Muscle layer of colon (tissue), 2 donors: ENCODE results near the gene THSD8.
"Not testable (repeated sequence)": the region's sequence is repeated elsewhere in the genome, so short reads cannot be mapped to it uniquely, and the experiment has no call there.

ENCODE experiments used
- H3K27ac ChIP-seq: one replicate; pipeline ENCODE4 v1.7.0; 2013; ENCODE audit warnings: low read depth, mild to moderate bottlenecking, low read length, moderate library complexity
- H3K27me3 ChIP-seq, 2 donors: one replicate each; pipeline ENCODE4 v1.7.0; 2013; ENCODE audit warnings: low read length in 2 of 2, mild to moderate bottlenecking in 2 of 2; ENCODE audit not compliant: insufficient read depth in 2 of 2, control insufficient read depth in 1 of 2
- H3K36me3 ChIP-seq: one replicate; pipeline ENCODE4 v1.7.0; 2013; ENCODE audit warnings: mild to moderate bottlenecking, low read length; ENCODE audit not compliant: insufficient read depth
- H3K4me1 ChIP-seq: one replicate; pipeline ENCODE4 v1.7.0; 2013; ENCODE audit warnings: mild to moderate bottlenecking, low read length; ENCODE audit not compliant: insufficient read depth
- H3K4me3 ChIP-seq, 2 donors: one replicate each; pipeline ENCODE4 v1.7.0; 2013; ENCODE audit warnings: low read length in 2 of 2, low read depth in 1 of 2, mild to moderate bottlenecking in 1 of 2, moderate library complexity in 1 of 2
- H3K9ac ChIP-seq: one replicate; pipeline ENCODE4 v1.7.0; 2013; ENCODE audit warnings: low read length
- H3K9me3 ChIP-seq: one replicate; pipeline ENCODE4 v1.7.0; 2013; ENCODE audit warnings: mild to moderate bottlenecking, low read length
- donor health status: abdominal sarcoma.
- donor health status: Adenocarcinoma of cecum.

The THSD8 gene

DNA sequence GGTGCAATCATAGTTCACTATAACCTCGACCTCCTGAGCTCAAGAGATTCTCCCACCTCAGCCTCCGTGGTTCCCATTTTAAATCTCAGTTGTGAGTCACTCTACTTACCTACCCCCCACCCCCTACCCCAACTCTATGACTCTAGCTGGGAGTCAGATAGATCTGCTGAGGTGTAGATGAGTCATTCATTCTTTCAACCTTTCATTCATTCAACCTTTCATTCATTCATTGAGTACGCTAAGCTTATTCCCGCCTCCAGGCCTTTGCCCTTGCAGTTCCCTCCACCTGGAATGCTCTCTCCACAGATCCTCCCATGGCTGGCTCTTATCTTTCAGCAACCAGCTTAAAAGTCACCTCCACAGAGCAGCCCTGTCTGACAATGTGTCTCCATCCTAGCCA, 35.4 kb downstream of the THSD8 start:
- peaks cover 14% of the 10 kb centered on the region for H3K4me1 ChIP-seq
- H3K27ac ChIP-seq: no peak overlapping the region
- H3K36me3 ChIP-seq: no peaks in the 10 kb centered on the region
- no peak overlapping the region for H3K9ac ChIP-seq
- H3K4me3 ChIP-seq: no peak overlapping the region
- H3K27me3 ChIP-seq: peaks cover 83 to 92% of the 10 kb centered on the region in 2 donors
- H3K9me3 ChIP-seq: no peaks in the 10 kb centered on the region

DNA sequence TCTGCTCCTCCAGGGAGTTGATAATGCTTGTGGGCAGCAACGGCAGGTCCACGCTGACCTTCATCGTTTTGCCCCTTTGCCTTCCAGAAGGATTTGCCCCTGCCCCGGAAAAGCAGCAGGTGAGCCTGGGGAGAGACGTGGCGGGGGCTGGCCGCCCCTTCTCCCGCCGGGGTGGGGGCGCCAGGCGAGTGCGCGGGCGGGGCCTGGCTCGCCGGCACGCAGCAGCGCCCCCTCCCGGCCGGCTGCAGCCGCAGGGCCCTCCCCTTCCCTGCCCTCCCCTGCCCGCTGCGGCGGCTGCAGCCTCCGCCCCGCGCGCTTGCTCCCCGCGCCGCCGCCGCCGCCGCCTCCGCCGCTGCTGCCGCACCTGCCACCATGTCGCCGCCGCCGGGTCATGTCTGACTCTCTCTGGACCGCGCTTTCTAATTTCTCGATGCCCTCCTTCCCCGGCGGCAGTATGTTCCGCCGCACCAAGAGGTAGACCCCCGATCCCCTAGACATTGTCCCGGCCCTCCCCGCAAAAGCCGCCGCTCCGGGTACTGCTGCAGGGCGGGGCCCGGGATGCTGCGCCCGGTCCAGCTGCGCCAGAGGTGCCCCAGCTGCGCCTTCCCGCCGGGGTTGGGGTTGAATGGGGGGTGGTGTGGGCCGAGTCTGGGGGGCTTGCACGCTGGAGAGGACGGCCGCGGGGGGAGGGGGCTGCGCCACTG, 36.5 kb downstream of the THSD8 start, which contains the start of gene MAST1:
MAST1 (plus strand) TSS at position 334 of the 704 bp plus-strand sequence; CDS start at position 392, 58 bp downstream.
- H3K36me3 ChIP-seq: no peaks in the 10 kb centered on the region
- no peaks in the 10 kb centered on the region for H3K9me3 ChIP-seq
- peaks cover 79 to 92% of the 10 kb centered on the region in 2 donors for H3K27me3 ChIP-seq
- H3K9ac ChIP-seq: no peak within 1 kb of the TSS
- H3K4me1 ChIP-seq: peaks cover 9% of the 10 kb centered on the region
- no peak within 1 kb of the TSS for H3K4me3 ChIP-seq
- H3K27ac ChIP-seq: no peak within 1 kb of the TSS

DNA sequence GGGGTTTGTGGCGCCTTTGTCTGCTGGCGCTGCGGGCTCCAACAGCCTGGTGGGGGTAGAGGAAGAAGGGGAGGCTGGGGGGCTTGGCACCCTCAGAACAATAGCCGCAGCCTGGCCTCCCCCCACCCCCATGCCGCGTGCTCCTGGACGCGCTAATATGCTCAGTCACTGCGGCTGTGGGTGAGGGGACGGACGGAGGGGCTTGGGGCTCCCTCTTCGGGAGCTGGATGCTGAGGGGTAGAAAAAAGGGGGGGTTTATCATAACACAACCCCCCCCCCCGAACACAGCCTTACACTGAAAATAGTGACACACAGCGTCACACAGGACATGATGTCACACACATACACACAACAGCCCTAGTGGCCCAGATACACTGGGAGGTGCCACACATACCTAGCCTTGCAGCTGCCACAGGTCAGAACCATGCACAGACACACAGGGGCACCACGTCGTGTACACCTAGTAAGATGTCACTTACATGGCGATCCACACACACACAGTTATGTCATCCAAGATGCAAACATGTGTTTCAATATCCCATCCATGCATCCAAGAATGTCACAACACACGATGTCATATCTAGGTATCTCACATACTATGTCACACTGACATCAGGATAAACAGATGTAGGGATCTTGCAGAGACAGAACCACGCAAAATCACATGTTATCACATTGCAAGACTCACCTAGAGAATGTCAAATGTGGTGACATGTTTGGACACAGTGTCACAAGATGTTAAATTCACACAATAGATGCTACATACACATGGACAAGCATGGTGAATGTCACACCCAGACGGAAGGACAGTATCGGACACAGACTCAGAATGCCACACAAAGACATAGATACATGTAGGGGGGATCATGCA, 37.3 kb downstream of the THSD8 start:
- no peaks in the 10 kb centered on the region for H3K36me3 ChIP-seq
- H3K27ac ChIP-seq: no peak overlapping the region
- peaks cover 77 to 94% of the 10 kb centered on the region in 2 donors for H3K27me3 ChIP-seq
- H3K9ac ChIP-seq: no peak overlapping the region
- peaks cover 8% of the 10 kb centered on the region for H3K4me1 ChIP-seq
- H3K4me3 ChIP-seq: no peak overlapping the region
- no peaks in the 10 kb centered on the region for H3K9me3 ChIP-seq

DNA sequence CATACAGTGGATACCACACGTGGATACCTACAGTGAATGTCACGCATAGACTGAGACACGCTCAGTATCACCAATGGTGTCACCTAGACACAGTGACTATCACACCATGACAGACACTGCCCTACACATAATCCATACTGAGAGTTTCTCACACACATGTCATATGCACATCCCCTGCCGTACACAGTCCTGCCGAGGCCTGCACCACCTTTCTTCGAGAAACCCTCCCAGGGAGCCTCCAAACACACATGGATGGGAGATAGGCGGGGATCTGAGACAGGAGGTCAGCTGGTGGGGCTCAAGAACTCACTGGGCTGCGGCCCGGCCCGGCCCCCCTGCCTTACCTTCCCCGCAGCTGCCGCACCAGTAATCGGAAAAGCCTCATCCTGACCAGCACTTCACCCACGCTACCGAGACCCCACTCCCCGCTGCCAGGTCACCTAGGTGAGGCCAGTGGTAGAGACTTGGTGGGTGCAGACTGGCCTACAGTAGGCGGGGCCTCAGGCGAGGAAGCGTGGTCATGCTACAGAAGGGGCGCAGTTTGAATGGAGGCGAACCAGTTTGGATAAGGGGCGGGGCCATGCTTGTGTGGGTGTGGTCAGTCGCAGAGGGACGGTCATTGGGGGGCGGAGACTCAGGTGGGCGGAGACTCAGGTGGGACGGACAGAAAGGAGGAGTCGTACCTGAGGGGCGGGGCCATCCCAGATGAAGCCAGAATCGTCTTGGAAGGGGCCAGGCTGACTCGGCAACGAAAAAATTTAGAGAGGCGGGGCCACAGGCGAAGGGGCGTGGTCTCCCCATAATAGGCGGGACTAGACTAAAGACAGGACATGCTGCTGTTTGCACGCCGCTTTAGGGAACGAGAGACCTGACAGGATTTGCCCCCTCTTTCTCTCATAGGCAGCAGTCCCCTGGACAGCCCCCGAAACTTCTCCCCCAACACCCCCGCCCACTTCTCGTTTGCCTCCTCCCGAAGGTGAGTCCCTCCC, 38.5 kb downstream of the THSD8 start:
- H3K27ac ChIP-seq: no peak overlapping the region
- H3K4me3 ChIP-seq: no peak overlapping the region
- H3K4me1 ChIP-seq: peaks cover 8% of the 10 kb centered on the region
- H3K36me3 ChIP-seq: no peaks in the 10 kb centered on the region
- H3K9ac ChIP-seq: no peak overlapping the region
- peaks cover 65 to 87% of the 10 kb centered on the region in 2 donors for H3K27me3 ChIP-seq
- no peaks in the 10 kb centered on the region for H3K9me3 ChIP-seq

DNA sequence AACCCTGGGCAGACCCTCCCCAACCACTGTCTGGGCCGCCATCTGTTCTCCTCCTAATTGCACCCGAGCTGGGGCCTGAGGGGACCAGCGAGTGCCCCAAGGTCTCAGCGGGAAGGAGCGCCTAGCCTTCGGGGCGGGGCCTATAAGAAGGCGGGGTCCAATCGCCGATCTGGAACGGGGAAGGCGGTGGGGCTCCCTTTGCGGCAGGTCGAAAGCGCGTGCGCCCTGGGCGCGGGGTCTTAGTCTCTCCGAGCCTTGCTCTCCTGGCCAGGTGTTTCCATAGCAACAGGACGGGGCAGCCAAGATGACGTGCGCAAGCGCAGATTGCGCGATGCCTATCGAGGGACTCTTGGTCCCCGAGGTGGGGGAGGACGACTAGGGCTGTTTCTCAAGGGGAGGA, 39.2 kb downstream of the THSD8 start:
- Histone ChIP-seq H3K36me3 (no peaks in the 10 kb centered on the region), H3K9me3 (no peaks in the 10 kb centered on the region), H3K4me1 (peaks cover 8% of the 10 kb centered on the region), H3K4me3 (no peak overlapping the region), H3K9ac (no peak overlapping the region), H3K27ac (no peak overlapping the region), H3K27me3 (peaks cover 58 to 80% of the 10 kb centered on the region in 2 donors)

DNA sequence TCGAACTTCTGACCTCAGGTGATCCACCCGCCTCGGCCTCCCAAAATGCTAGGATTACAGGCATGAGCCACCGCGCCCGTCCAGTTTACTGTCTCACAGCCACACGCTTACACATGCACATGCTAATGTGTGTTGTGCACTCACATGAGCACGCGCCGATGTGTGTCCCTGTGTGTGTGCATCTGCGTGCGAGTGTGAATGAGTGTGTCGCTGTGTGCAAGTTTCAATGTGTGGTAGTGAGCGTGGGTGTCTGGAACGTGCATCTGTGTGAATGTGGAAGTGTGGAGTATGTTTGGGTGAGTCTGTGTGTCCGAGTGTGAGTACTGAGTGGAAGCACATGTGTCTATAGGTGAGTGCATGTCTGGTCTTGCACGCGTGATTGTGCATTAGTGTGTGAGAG, 40.6 kb downstream of the THSD8 start:
- Histone ChIP-seq H3K9me3 (no peaks in the 10 kb centered on the region), H3K27me3 (peaks cover 45 to 75% of the 10 kb centered on the region in 2 donors), H3K36me3 (no peaks in the 10 kb centered on the region), H3K9ac (no peak overlapping the region), H3K4me1 (peaks cover 11% of the 10 kb centered on the region), H3K4me3 (no peak overlapping the region), H3K27ac (no peak overlapping the region)

DNA sequence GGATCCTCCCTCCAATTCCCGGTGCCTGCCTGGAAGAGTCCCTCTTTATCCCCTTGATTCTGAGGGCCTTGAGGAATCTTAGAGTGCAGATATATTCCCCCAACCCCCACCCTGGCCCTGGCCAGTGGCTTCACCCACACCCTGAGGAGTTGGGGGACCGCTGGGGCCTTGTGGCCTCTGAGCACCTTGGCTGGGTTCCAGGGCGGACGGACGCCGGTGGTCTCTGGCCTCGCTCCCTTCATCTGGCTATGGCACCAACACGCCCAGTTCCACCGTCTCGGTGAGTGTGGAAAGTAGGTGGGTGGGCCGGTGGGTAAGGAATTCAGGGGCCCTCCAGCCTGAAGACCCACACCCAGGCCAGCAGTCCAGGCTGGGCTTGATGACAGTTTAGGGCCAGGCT, 41.5 kb downstream of the THSD8 start:
- H3K27me3 ChIP-seq: peaks cover 39 to 69% of the 10 kb centered on the region in 2 donors
- H3K4me1 ChIP-seq: peaks cover 17% of the 10 kb centered on the region
- H3K4me3 ChIP-seq: no peak overlapping the region
- no peak overlapping the region for H3K27ac ChIP-seq
- no peaks in the 10 kb centered on the region for H3K9me3 ChIP-seq
- H3K9ac ChIP-seq: no peak overlapping the region
- H3K36me3 ChIP-seq: no peaks in the 10 kb centered on the region

DNA sequence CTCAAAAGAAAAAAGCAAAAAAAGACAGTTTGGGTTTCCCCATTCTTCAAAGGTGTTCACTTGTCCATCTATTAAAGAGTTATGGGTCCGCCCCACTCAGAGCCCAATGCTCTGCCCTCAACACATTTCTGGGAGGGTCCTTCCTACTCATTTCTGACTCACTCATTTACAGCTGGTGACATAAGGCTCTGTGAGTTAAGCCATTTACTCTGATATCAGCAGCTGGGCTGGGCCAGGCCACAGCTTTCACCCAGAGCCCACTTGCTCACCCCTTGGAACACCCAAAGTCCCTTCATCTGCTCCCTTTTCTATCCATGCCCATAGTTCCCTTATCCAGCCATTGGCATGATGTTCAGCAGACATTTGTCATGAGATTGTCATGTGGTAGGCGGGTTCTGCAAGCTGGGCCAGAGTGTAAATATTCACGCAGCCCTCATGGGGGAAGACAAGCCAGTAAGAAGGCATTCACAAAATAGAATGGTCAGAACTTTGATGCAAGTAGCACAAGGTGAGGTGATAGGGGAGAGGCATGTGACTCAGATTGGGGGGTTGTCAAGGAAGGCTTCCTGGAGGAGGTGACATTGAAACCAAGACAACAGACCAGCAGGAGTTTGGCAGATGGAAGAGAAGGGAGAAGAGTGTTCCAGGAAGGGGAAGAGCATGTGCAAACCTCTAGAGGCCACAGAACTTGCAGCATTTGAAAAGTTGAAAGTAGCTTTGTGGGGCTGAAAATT, 42.3 kb downstream of the THSD8 start:
- no peaks in the 10 kb centered on the region for H3K36me3 ChIP-seq
- H3K9me3 ChIP-seq: no peaks in the 10 kb centered on the region
- H3K27me3 ChIP-seq: peaks cover 35 to 61% of the 10 kb centered on the region in 2 donors
- H3K4me3 ChIP-seq: no peak overlapping the region
- H3K9ac ChIP-seq: no peak overlapping the region
- H3K27ac ChIP-seq: no peak overlapping the region
- peaks cover 17% of the 10 kb centered on the region for H3K4me1 ChIP-seq

DNA sequence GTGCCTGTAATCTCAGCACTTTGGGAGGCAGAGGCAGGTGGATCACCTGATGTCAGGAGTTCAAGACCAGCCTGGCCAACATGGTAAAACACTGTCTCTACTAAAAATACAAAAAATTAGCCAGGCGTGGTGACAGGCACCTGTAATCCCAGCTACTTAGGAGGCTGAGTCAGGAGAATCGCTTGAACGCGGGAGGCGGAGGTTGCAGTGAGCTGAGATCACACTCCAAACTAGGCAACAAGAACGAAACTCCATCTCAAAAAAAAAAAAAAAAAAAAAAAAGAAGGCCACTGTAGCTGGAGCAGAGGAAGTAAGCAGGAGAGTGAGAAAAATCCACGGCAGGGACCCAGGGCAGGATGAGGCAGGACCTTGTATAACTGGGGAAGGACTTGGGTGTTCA, 44.7 kb downstream of the THSD8 start:
- not testable (repeated sequence) for H3K9ac ChIP-seq, H3K27ac ChIP-seq, H3K4me1 ChIP-seq, H3K4me3 ChIP-seq, H3K36me3 ChIP-seq, H3K9me3 ChIP-seq
- H3K27me3 ChIP-seq: peaks cover 12 to 36% of the 10 kb centered on the region in 2 donors

DNA sequence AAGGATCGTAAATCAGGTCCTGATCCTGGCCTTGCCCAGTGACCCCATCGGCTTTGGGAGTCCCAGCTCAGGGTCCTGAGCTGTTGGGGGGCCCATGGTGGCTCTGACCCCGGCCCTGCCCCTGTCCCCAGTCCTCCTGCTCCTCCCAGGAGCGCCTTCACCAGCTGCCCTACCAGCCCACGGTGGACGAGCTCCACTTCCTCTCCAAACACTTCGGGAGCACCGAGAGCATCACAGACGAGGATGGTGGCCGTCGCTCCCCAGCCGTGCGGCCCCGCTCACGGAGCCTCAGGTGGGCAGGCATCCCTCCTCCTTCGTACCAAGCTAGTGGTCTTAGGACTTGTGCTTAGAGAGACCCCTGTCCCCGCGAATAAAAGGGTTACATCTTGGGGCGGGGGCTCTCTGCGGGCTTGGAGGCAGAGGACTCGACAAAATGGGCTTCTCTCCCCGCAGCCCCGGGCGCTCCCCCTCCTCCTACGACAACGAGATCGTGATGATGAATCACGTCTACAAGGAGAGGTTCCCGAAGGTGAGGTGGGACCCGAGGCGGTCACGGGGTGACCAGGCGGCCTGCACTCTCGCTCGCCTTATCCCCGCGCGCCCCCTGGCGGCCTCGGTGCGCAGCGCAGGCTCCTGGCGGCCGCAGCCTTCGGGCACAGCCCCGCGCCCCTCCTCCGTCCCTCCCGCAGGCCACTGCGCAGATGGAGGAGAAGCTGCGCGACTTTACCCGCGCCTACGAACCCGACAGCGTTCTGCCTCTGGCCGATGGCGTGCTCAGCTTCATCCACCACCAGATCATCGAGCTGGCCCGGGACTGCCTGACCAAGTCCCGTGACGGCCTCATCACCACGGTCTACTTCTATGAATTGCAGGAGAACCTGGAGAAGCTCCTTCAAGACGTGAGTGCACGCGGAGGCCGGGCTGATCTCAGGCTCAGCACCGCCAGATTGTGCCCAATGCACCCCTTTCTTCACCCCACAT, 45.6 kb downstream of the THSD8 start:
- H3K36me3 ChIP-seq: no peaks in the 10 kb centered on the region
- H3K4me1 ChIP-seq: peaks cover 9% of the 10 kb centered on the region
- H3K4me3 ChIP-seq: peak overlapping the region in 1 of 2 donors; percentile 47
- peaks cover 6 to 29% of the 10 kb centered on the region in 2 donors for H3K27me3 ChIP-seq
- H3K9ac ChIP-seq: no peak overlapping the region
- no peaks in the 10 kb centered on the region for H3K9me3 ChIP-seq
- no peak overlapping the region for H3K27ac ChIP-seq
